ENCODE measurements around the gene SEC11C.

- TF ChIP-seq USF2 (IDR thresholded peaks at IDR 0.05; ENCODE audit: borderline replicate concordance, low read depth, low read length), result no peak
- TF ChIP-seq CTCF (IDR thresholded peaks at IDR 0.05), result no peak
- no peak for TF ChIP-seq RAD21 (IDR thresholded peaks at IDR 0.05; ENCODE audit: low read length)
- TF ChIP-seq SMC3 (IDR thresholded peaks at IDR 0.05; ENCODE audit: low read depth, low read length), result no peak
- TF ChIP-seq REST (IDR thresholded peaks at IDR 0.05; ENCODE audit: low read depth, low read length), result no peak
- TF ChIP-seq TAF1 (IDR thresholded peaks at IDR 0.05; ENCODE audit: borderline replicate concordance, low read depth, low read length), result no peak
- no peak for TF ChIP-seq SIN3A (IDR thresholded peaks at IDR 0.05; ENCODE audit: borderline replicate concordance, low read depth, low read length)
- TF ChIP-seq EP300 (IDR thresholded peaks at IDR 0.05; ENCODE audit: borderline replicate concordance in 1 of 2, low read depth in 1 of 2, low read length in 1 of 2), result no peak
- no peak for TF ChIP-seq CHD2 (IDR thresholded peaks at IDR 0.05; ENCODE audit: low read length, partially characterized antibody)
- no peak for TF ChIP-seq POLR2AphosphoS5 (IDR thresholded peaks at IDR 0.05; ENCODE audit: low read depth, low read length)
- no peak for TF ChIP-seq EZH2phosphoT487 (IDR thresholded peaks at IDR 0.05; ENCODE audit: borderline replicate concordance, low read depth)
- no peak for TF ChIP-seq FOXM1 (IDR thresholded peaks at IDR 0.05; ENCODE audit: low read depth)
- no peak for TF ChIP-seq FOXJ3 (CRISPR knock-in tag; IDR thresholded peaks at IDR 0.05)
These were observed 19.6 kb downstream of the SEC11C start for GRCh38 chr18:59159265-59159664.

All from SK-N-SH (cell line).